ENCODE measurements around the gene CLCN3.

GRCh38 chr4:169571435-169571834 is 48.9 kb upstream of the CLCN3 start:
- TF ChIP-seq CTCF (IDR thresholded peaks at IDR 0.05), result no peak
- TF ChIP-seq POLR2A (IDR thresholded peaks at IDR 0.05), result no peak
